Right atrium auricular region (tissue), 2 donors: Measurements from ENCODE around the gene MFSD6. TPM values are rescaled to one million over a fixed set of nuclear protein-coding genes. Genes with fewer than 3 reads are reported as not detected.

Experiments
- DNase-seq: peaks from one replicate; pipeline ENCODE4 v3.0.0-alpha.2; 2019; ENCODE audit warnings: low spot score
- H3K27ac ChIP-seq, 2 donors: fragments of 200-600 bp; sonication (generic); 1 replicate in 1 of 2; 2 replicates in 1 of 2; pipeline ENCODE4 v1.5.1; 2016 to 2019
- H3K27me3 ChIP-seq, 2 donors: fragments of 200-600 bp; sonication (generic); one replicate each; pipeline versions ENCODE4 v1.5.1 to v1.6.0; 2017 to 2019
- H3K36me3 ChIP-seq: fragments of 200-600 bp; sonication (generic); one replicate; pipeline ENCODE4 v1.5.1; 2016
- H3K4me1 ChIP-seq, 2 donors: fragments of 200-600 bp; sonication (generic); one replicate each; pipeline versions ENCODE4 v1.5.1 to v1.6.0; 2017 to 2019
- H3K4me3 ChIP-seq, 2 donors: fragments of 200-600 bp; sonication (generic); 1 replicate in 1 of 2; 2 replicates in 1 of 2; pipeline ENCODE4 v1.5.1; 2017 to 2019; ENCODE audit warnings: mild to moderate bottlenecking in 1 of 2, moderate library complexity in 1 of 2
- H3K9me3 ChIP-seq, 2 donors: fragments of 200-600 bp; sonication (generic); one replicate each; pipeline ENCODE4 v1.5.1; 2019
- total RNA-seq, 2 donors: library from RNA; depleted of rRNA; stranded (reverse); fragments of >200 nt; gene quantifications; one replicate each; pipeline ENCODE4 v1.1.0, GENCODE V29; 2016
- TF ChIP-seq, protein P1 (sequence below), 2 donors: fragments of 200-600 bp; sonication (generic); IDR thresholded peaks; one replicate each; pipeline ENCODE4 v1.5.1; 2019; ENCODE audit warnings: antibody characterized with exemption in 2 of 2

Gene MFSD6
- total RNA-seq, 2 donors from 2014 or later = 57.2 to 72.7 TPM

DNA sequence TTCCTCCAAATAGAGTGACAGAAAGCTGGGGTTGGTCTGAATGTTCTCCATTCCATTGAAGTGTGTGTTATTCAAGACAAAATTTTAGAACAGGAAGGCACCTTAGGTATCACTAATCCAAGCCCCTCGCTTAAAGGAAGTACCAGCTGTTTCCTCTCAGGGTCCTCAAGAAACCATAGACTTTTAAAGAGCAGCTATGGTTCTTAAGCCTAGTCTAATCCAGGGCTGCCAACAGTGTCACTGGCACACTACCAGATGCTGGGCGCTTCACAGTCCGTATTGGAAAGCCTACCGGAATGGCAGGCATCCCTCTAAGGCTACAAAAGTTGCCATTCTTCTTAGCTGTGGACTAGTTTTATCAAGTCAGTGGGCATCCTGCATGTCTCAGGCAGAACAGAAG lies 124.4 kb downstream of the MFSD6 start:
- DNase-seq = no peak

GRCh38 chr2:190533175-190533967 lies 125.2 kb downstream of the MFSD6 start:
- H3K36me3 ChIP-seq = no peaks in the 10 kb centered on the region
- H3K4me3 ChIP-seq = peak overlapping the region; percentile 55 to 81
- TF ChIP-seq, protein P1, sequence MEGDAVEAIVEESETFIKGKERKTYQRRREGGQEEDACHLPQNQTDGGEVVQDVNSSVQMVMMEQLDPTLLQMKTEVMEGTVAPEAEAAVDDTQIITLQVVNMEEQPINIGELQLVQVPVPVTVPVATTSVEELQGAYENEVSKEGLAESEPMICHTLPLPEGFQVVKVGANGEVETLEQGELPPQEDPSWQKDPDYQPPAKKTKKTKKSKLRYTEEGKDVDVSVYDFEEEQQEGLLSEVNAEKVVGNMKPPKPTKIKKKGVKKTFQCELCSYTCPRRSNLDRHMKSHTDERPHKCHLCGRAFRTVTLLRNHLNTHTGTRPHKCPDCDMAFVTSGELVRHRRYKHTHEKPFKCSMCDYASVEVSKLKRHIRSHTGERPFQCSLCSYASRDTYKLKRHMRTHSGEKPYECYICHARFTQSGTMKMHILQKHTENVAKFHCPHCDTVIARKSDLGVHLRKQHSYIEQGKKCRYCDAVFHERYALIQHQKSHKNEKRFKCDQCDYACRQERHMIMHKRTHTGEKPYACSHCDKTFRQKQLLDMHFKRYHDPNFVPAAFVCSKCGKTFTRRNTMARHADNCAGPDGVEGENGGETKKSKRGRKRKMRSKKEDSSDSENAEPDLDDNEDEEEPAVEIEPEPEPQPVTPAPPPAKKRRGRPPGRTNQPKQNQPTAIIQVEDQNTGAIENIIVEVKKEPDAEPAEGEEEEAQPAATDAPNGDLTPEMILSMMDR (IDR thresholded peaks at IDR 0.05) = no peak
- H3K27me3 ChIP-seq = no peaks in the 10 kb centered on the region
- peaks cover 0 to 48% of the 10 kb centered on the region in 2 donors for H3K4me1 ChIP-seq
- DNase-seq = no peak
- no peaks in the 10 kb centered on the region for H3K9me3 ChIP-seq
- peak overlapping the region; percentile 97 to 98 for H3K27ac ChIP-seq

More for the DNA sequence above, 124.4 kb downstream of the MFSD6 start:
- TF ChIP-seq, protein P1 (IDR thresholded peaks at IDR 0.05) = no peak
- H3K27ac ChIP-seq = peak overlapping the region; percentile 41 to 98
- no peaks in the 10 kb centered on the region for H3K9me3 ChIP-seq
- peaks cover 0 to 48% of the 10 kb centered on the region in 2 donors for H3K4me1 ChIP-seq
- H3K27me3 ChIP-seq = no peaks in the 10 kb centered on the region
- no peaks in the 10 kb centered on the region for H3K36me3 ChIP-seq
- no peak overlapping the region for H3K4me3 ChIP-seq

- Histone ChIP-seq H3K36me3 (no peaks in the 10 kb centered on the region), H3K4me1 (peaks cover 0 to 48% of the 10 kb centered on the region in 2 donors)
- no peak for DNase-seq
These were observed 125.8 kb downstream of the MFSD6 start for GRCh38 chr2:190533968-190534309.

DNA sequence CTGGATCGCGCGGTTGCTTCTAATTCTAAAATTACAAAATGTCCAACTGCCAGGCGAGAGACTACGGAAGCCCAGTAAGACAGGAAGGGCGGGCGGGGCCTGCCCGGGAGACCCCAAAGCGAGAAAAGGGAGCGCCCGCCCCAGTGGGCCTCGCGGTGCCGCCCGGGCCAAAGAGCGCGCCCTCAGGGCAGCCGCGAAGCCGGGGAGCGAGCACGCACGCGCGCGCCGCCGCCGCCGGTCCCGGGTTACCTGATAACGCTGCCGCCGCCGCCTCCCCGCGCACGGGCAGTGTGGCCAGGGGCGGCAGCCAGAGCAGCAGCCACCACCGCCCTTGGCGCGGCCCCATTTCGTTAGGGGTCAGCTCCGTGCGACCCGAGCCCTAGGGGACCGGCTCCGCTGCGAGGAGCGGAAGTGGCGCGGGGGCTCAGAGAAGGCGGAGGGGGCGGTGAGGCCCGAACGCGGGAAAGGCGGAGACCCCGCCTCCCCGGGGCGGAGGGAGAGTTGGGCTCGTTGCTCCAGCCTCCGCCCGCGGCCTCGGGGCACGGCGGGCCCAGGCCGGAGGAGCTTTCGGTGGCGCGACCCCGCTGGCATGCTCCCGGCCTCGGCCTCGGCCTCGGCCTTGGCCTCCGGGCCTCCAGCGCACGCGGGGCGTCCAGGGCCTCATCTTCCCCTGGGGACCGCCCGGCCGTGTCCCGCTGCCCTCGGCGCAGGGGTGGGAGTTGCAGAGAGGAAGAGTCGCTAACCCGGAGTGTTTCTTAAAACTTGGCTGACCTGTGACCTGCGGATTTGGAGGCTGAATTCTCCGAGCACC lies 126.4 kb downstream of the MFSD6 start, which contains the start of gene NEMP2:
NEMP2 (minus strand) TSS at position 413 of the 811 bp plus-strand sequence; CDS start at position 346, 67 bp downstream.
- Histone ChIP-seq H3K4me1 (peaks cover 0 to 47% of the 10 kb centered on the region in 2 donors), H3K27me3 (no peaks in the 10 kb centered on the region), H3K9me3 (peaks cover 0 to 8% of the 10 kb centered on the region in 2 donors), H3K27ac (peak within 1 kb of the TSS; percentile 97 to 98), H3K4me3 (peak within 1 kb of the TSS; percentile 55 to 81), H3K36me3 (no peaks in the 10 kb centered on the region)
- TF ChIP-seq, protein P1 (IDR thresholded peaks at IDR 0.05) = peak in 1 of 2 donors; percentile 10
- peak; percentile 77 for DNase-seq

More at GRCh38 chr2:190533968-190534309, 125.8 kb downstream of the MFSD6 start:
- Histone ChIP-seq H3K9me3 (peaks cover 0 to 2% of the 10 kb centered on the region in 2 donors), H3K27me3 (no peaks in the 10 kb centered on the region), H3K27ac (peak overlapping the region; percentile 97 to 98), H3K4me3 (peak overlapping the region; percentile 55 to 81)
- TF ChIP-seq, protein P1 (IDR thresholded peaks at IDR 0.05) = no peak

GRCh38 chr2:190535121-190535439 lies 126.9 kb downstream of the MFSD6 start:
- Histone ChIP-seq H3K9me3 (peaks cover 0 to 13% of the 10 kb centered on the region in 2 donors), H3K4me3 (peak overlapping the region; percentile 55 to 81), H3K4me1 (peaks cover 0 to 42% of the 10 kb centered on the region in 2 donors), H3K27ac (peak overlapping the region; percentile 97 to 98), H3K36me3 (no peaks in the 10 kb centered on the region), H3K27me3 (no peaks in the 10 kb centered on the region)
- TF ChIP-seq, protein P1 (IDR thresholded peaks at IDR 0.05) = no peak
- no peak for DNase-seq
